Mesenteric fat pad (tissue), 1 donor: ENCODE results near the gene TNFRSF1B. TPM values are rescaled to one million over a fixed set of nuclear protein-coding genes. Genes with fewer than 3 reads are reported as not detected.

Experiments used
- DNase-seq: peaks from one replicate; pipeline ENCODE4 v3.0.0-alpha.2; 2020; ENCODE audit warnings: low spot score
- long read RNA-seq: library from polyadenylated mRNA; unstranded; transcript quantifications from one replicate; pipeline ENCODE4 v2.0.0, GENCODE V29; 2020
- total RNA-seq: library from RNA; stranded (reverse); fragmentation: NEBNext Ultra II Directional; extraction: Animal tissue kit (Norgen Biotek cat#: 25700); gene quantifications from one replicate; pipeline ENCODE4 v1.2.1, GENCODE V29; 2021
- donor health status: DM: yes; HTN: yes; CAD: no.

The TNFRSF1B gene
- 95.6 TPM for total RNA-seq
- long read RNA-seq, transcript TNFRSF1B-201 (10 exons, 3,683 nt), result major isoform, 248 of 443 reads
- long read RNA-seq, transcript TNFRSF1B-203 (9 exons, 3,583 nt), result minor isoform, 17 of 443 reads
- long read RNA-seq, partial matches to known transcripts, result 42 of 443 reads
- long read RNA-seq, other reads (novel, unspliced or antisense), result 136 of 443 reads

- DNase-seq, result no peak
Observed at GRCh38 chr1:12166834-12167492, at the start of gene TNFRSF1B. TNFRSF1B (plus strand) TSS chr1:12166991; CDS start chr1:12167092, 101 bp downstream.

- no peak for DNase-seq
Observed at GRCh38 chr1:12121212-12122003, 45.4 kb upstream of the TNFRSF1B start.

- no peak for DNase-seq
Observed at GRCh38 chr1:12123172-12123571, 43.6 kb upstream of the TNFRSF1B start.

GRCh38 chr1:12124693-12125421, 41.9 kb upstream of the TNFRSF1B start:
- no peak for DNase-seq

GRCh38 chr1:12125422-12126355, 41.1 kb upstream of the TNFRSF1B start:
- DNase-seq, result no peak

GRCh38 chr1:12126781-12127180, 40.0 kb upstream of the TNFRSF1B start:
- no peak for DNase-seq

GRCh38 chr1:12127206-12127810, 39.5 kb upstream of the TNFRSF1B start:
- DNase-seq, result no peak

GRCh38 chr1:12128120-12128519, 38.7 kb upstream of the TNFRSF1B start:
- DNase-seq, result no peak

GRCh38 chr1:12129624-12130023, 37.2 kb upstream of the TNFRSF1B start:
- DNase-seq, result no peak

GRCh38 chr1:12130466-12131130, 36.2 kb upstream of the TNFRSF1B start:
- no peak for DNase-seq

GRCh38 chr1:12132078-12132477, 34.7 kb upstream of the TNFRSF1B start:
- no peak for DNase-seq

- no peak for DNase-seq
Observed at GRCh38 chr1:12134716-12135115, 32.1 kb upstream of the TNFRSF1B start.

GRCh38 chr1:12135612-12136011, 31.2 kb upstream of the TNFRSF1B start:
- DNase-seq, result no peak

GRCh38 chr1:12136916-12137610, 29.7 kb upstream of the TNFRSF1B start:
- DNase-seq, result no peak

GRCh38 chr1:12138196-12139168, 28.3 kb upstream of the TNFRSF1B start:
- DNase-seq, result no peak

- no peak for DNase-seq
Observed at GRCh38 chr1:12140016-12140415, 26.8 kb upstream of the TNFRSF1B start.

GRCh38 chr1:12140515-12141162, 26.2 kb upstream of the TNFRSF1B start:
- DNase-seq, result no peak
